Keratinocyte (primary cell): ENCODE results near the gene SNX24. TPM values are rescaled to one million over a fixed set of nuclear protein-coding genes. Genes with fewer than 3 reads are reported as not detected.

Source experiments
- DNase-seq: peaks from one replicate; pipeline ENCODE4 v3.0.0-alpha.2; 2011; ENCODE audit warnings: low read depth, missing footprints, low spot score
- FAIRE-seq: peaks from 2 replicates; lab custom pipeline; 2011; peaks lifted over from hg19 to GRCh38; lab: Jason Lieb, UNC
- H2AFZ ChIP-seq: 2 replicates; pipeline ENCODE4 v1.6.0; 2012; ENCODE audit warnings: low read length, control low read depth, inconsistent platforms; ENCODE audit not compliant: control insufficient read depth
- H3K27ac ChIP-seq: 2 replicates; pipeline ENCODE4 v1.5.1; 2011; ENCODE audit warnings: low read length; ENCODE audit not compliant: control insufficient read depth, insufficient read depth
- H3K27me3 ChIP-seq: 3 replicates; pipeline ENCODE4 v1.6.0; 2011; ENCODE audit warnings: low read length; ENCODE audit not compliant: control insufficient read depth, insufficient read depth; ENCODE audit errors: extremely low read depth
- H3K36me3 ChIP-seq, 2 experiments: 2 replicates in 1 of 2; 3 replicates in 1 of 2; pipeline ENCODE4 v1.5.1; 2011; ENCODE audit warnings: low read length in 2 of 2, mild to moderate bottlenecking in 1 of 2; ENCODE audit not compliant: control insufficient read depth in 2 of 2, insufficient read depth in 2 of 2; ENCODE audit errors: extremely low read depth in 1 of 2
- H3K4me1 ChIP-seq: 3 replicates; pipeline ENCODE4 v1.5.1; 2011; ENCODE audit warnings: low read length; ENCODE audit not compliant: control insufficient read depth, insufficient read depth; ENCODE audit errors: extremely low read depth
- H3K4me2 ChIP-seq: 3 replicates; pipeline ENCODE4 v1.6.0; 2011; ENCODE audit warnings: low read depth, low read length; ENCODE audit not compliant: control insufficient read depth, insufficient read depth; ENCODE audit errors: extremely low read depth
- H3K4me3 ChIP-seq, 3 experiments: fragments of 200-600 bp in 1 of 3; sonication (generic) in 1 of 3; 2 replicates in 2 of 3; 3 replicates in 1 of 3; pipeline ENCODE4 v1.5.1; 2011 to 2016; ENCODE audit warnings: low read length in 3 of 3, mild to moderate bottlenecking in 3 of 3, control low read depth in 2 of 3, inconsistent platforms in 1 of 3, low read depth in 1 of 3, mixed read lengths in 1 of 3, mixed run types in 1 of 3, moderate library complexity in 1 of 3; ENCODE audit not compliant: control insufficient read depth in 2 of 3, insufficient read depth in 2 of 3; ENCODE audit errors: extremely low read depth in 1 of 3
- H3K79me2 ChIP-seq: 2 replicates; pipeline ENCODE4 v1.6.0; 2012; ENCODE audit warnings: low read length; ENCODE audit not compliant: control insufficient read depth, insufficient read depth
- H3K9ac ChIP-seq: 3 replicates; pipeline ENCODE4 v1.6.0; 2011; ENCODE audit warnings: low read length; ENCODE audit not compliant: control insufficient read depth, insufficient read depth; ENCODE audit errors: extremely low read depth
- H3K9me1 ChIP-seq: 3 replicates; pipeline ENCODE4 v1.6.0; 2011; ENCODE audit warnings: low read length; ENCODE audit not compliant: control insufficient read depth, insufficient read depth; ENCODE audit errors: extremely low read depth
- H3K9me3 ChIP-seq: 2 replicates; pipeline ENCODE4 v1.5.1; 2012; ENCODE audit warnings: low read depth, low read length; ENCODE audit not compliant: control insufficient read depth
- H4K20me1 ChIP-seq: 3 replicates; pipeline ENCODE4 v1.6.0; 2011; ENCODE audit warnings: low read length; ENCODE audit not compliant: control insufficient read depth, insufficient read depth; ENCODE audit errors: extremely low read depth
- CTCF ChIP-seq, 3 experiments: IDR thresholded peaks in 1 of 3; conservative IDR thresholded peaks in 1 of 3; optimal IDR thresholded peaks in 1 of 3; 2 replicates in 2 of 3; 3 replicates in 1 of 3; pipeline versions ENCODE3 to v1.5.1; 2011; ENCODE audit warnings: low read length in 3 of 3, mild to moderate bottlenecking in 3 of 3, moderate library complexity in 2 of 3, control low read depth in 1 of 3, inconsistent platforms in 1 of 3; ENCODE audit not compliant: insufficient read depth in 2 of 3; ENCODE audit errors: extremely low read depth in 1 of 3
- EZH2 ChIP-seq: IDR thresholded peaks from one replicate; pipeline ENCODE4 v1.6.1; 2012; ENCODE audit warnings: inconsistent platforms, mild to moderate bottlenecking, low read length, moderate library complexity
- dilution Hi-C: fragments of 300-500 bp; cut with MboI; formaldehyde crosslinking; loops from one replicate; pipeline ENCODE4 v1.7.0; 2020; ENCODE audit warnings: low sequenced_read_pairs; ENCODE audit not compliant: extremely low pct_ligation_motif_present
- polyA plus RNA-seq, 5 experiments: library from polyadenylated mRNA; depleted of rRNA in 3 of 5; stranded (reverse) in 3 of 5; stranded (forward) in 1 of 5; unstranded in 1 of 5; fragments of >200 nt; gene quantifications; 1 replicate in 1 of 5; 2 replicates in 3 of 5; 3 replicates in 1 of 5; pipeline versions ENCODE4 v1.2.1 to v1.2.3, GENCODE V29; 2011 to 2012; ENCODE audit warnings: missing spikeins in 2 of 5, low read depth in 1 of 5, low replicate concordance in 1 of 5

The SNX24 gene
- polyA plus RNA-seq, 1 donor (not counting 4 experiments of a cell fraction or from before 2014, with no cell fraction given), result 15.0 TPM

DNA sequence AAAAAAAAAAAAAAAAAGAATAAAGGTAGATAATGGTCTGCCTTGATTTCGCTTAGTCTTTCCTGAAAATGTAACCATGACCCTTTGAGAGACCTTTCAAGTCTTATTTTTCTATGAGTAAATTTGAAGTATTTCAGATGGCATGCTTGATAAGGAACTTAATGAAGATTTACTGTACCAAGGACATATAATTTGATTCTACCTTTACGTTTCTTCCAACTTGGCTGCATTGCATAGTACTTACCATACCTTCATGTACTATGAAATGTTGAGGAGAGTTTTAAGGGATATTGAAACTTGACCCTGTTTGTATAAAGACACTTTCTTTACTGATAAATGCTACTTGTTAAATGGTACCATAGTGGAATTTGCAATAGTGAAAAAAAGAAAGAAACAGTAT is 35.0 kb upstream of the SNX24 start:
- H3K9me1 ChIP-seq, result no peaks in the 10 kb centered on the region
- H3K4me2 ChIP-seq, result no peak overlapping the region
- H3K9me3 ChIP-seq, result no peaks in the 10 kb centered on the region
- H3K79me2 ChIP-seq, result no peaks in the 10 kb centered on the region
- DNase-seq (no peak), FAIRE-seq (no peak)
- H3K4me1 ChIP-seq, result no peaks in the 10 kb centered on the region
- H3K36me3 ChIP-seq, result peaks cover 0 to 1% of the 10 kb centered on the region in 2 experiments
- H3K9ac ChIP-seq, result no peak overlapping the region
- no peak overlapping the region for H3K4me3 ChIP-seq
- H3K27ac ChIP-seq, result no peak overlapping the region
- H3K27me3 ChIP-seq, result no peaks in the 10 kb centered on the region
- H2AFZ ChIP-seq, result no peak overlapping the region
- dilution Hi-C loops, result no loop called here
- no peak for TF ChIP-seq CTCF (optimal IDR thresholded peaks at IDR 0.05 in 1 of 3, IDR thresholded peaks at IDR 0.05 in 1 of 3, conservative IDR thresholded peaks at IDR 0.05 in 1 of 3; ENCODE audit: extremely low read depth in 1 of 3, insufficient read depth in 2 of 3, low read length in 3 of 3)
- no peaks in the 10 kb centered on the region for H4K20me1 ChIP-seq

DNA sequence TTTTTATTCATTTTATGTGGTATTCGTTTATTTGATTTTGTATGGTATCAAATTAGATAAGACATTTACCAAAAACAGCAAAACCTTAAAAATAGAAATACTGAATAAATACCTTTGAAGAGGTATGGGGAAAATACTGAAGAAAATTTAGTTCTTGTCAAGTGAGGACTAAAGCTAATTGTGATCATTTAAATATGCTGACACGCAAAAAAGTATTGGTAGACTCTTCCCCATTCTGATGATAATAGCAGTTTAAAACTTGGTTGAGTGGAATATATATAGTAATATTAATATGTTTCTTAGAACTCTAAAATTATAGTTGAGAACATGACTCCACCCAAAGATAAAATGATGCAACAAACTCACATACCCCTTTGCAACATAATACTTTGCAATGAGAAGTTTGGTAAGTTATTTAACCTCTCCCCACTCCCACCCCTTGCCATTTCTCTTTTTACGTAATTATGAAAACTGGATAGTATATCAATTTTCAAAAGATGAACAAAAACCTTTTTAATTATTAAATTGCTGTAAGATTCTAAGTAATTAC is 30.1 kb upstream of the SNX24 start:
- Histone ChIP-seq H3K4me1 (no peaks in the 10 kb centered on the region), H3K9ac (no peak overlapping the region), H3K4me2 (no peak overlapping the region), H4K20me1 (no peaks in the 10 kb centered on the region), H3K9me3 (no peaks in the 10 kb centered on the region), H3K79me2 (no peaks in the 10 kb centered on the region), H3K36me3 (peaks cover 0 to 4% of the 10 kb centered on the region in 2 experiments), H3K4me3 (no peak overlapping the region), H3K27ac (no peak overlapping the region), H3K9me1 (no peaks in the 10 kb centered on the region), H2AFZ (no peak overlapping the region), H3K27me3 (no peaks in the 10 kb centered on the region)
- TF ChIP-seq CTCF (optimal IDR thresholded peaks at IDR 0.05 in 1 of 3, IDR thresholded peaks at IDR 0.05 in 1 of 3, conservative IDR thresholded peaks at IDR 0.05 in 1 of 3; ENCODE audit: extremely low read depth in 1 of 3, insufficient read depth in 2 of 3, low read length in 3 of 3) (no peak), EZH2 (no peak)
- dilution Hi-C loops, result no loop called here
- DNase-seq, result no peak
- no peak for FAIRE-seq
